K562 (cell line): ENCODE results near the gene GPR157. TPM values are rescaled to one million over a fixed set of nuclear protein-coding genes. Genes with fewer than 3 reads are reported as not detected.

Experiments used
- ATF1 ChIP-seq, 2 experiments: fragments of 450-650 bp in 1 of 2; IDR thresholded peaks; 2 replicates each; pipeline ENCODE4 v1.6.1; 2016; ENCODE audit warnings: missing compliant biosample characterization in 1 of 2, missing genetic modification characterization in 1 of 2
- BHLHE40 ChIP-seq: IDR thresholded peaks from 2 replicates; pipeline ENCODE4 v1.6.1; 2011; ENCODE audit warnings: low read length, improper control_type of control experiment
- KAT7 ChIP-seq: sonication (generic); formaldehyde crosslinking; IDR thresholded peaks from 2 replicates; pipeline ENCODE4 v1.8.0; 2022; ENCODE audit warnings: missing genetic modification reagents, mild to moderate bottlenecking, borderline replicate concordance
- polyA plus RNA-seq, 8 experiments: library from polyadenylated mRNA; depleted of rRNA in 4 of 8; stranded (reverse) in 5 of 8; unstranded in 3 of 8; fragments of >200 nt; fragmentation: Nextera tagmentation in 2 of 8; fragmentation: Illumina TruSeq in 1 of 8; extraction: Ambion mirVana in 2 of 8; extraction: Trizol in 1 of 8; gene quantifications; 2 replicates each; pipeline versions ENCODE4 v1.2.1 to v1.2.3, GENCODE V29; 2011 to 2014; ENCODE audit warnings: inconsistent platforms in 1 of 8, missing spikeins in 1 of 8
- total RNA-seq, 7 experiments: library from RNA; depleted of rRNA in 6 of 7; stranded (reverse); fragments of >200 nt in 6 of 7; fragmentation: Illumina TruSeq in 2 of 7; extraction: Trizol in 2 of 7; gene quantifications; 2 replicates each; pipeline versions ENCODE4 v1.2.1 to v1.2.3, GENCODE V29; 2011 to 2021; ENCODE audit warnings: low replicate concordance in 1 of 7
- TF ChIP-seq, protein P1 (sequence below): fragments of 450-650 bp; formaldehyde crosslinking; IDR thresholded peaks from 2 replicates; pipeline ENCODE4 v1.4.0; 2020; ENCODE audit warnings: mild to moderate bottlenecking, mixed read lengths
- TF ChIP-seq, protein P2 (sequence below), 2 experiments: fragments of 450-650 bp; IDR thresholded peaks; 2 replicates each; pipeline ENCODE4 v1.6.1; 2018; ENCODE audit warnings: mild to moderate bottlenecking in 2 of 2, low read depth in 1 of 2; ENCODE audit not compliant: partially characterized antibody in 2 of 2
- TF ChIP-seq, protein P3 (sequence below): sonication (generic); formaldehyde crosslinking; IDR thresholded peaks from 2 replicates; pipeline ENCODE4 v1.5.0; 2020; ENCODE audit warnings: missing genetic modification reagents
- TF ChIP-seq, protein P4 (sequence below): sonication (generic); formaldehyde crosslinking; IDR thresholded peaks from 2 replicates; pipeline ENCODE4 v1.9.0; 2022; ENCODE audit warnings: mild to moderate bottlenecking, missing genetic modification reagents

The GPR157 gene
- total and polyA plus RNA-seq, 9 of the 15 experiments (the other 6 are each of a cell fraction or from before 2014, with no cell fraction given) = 0.01 to 0.18 (median 0.04) TPM; not detected in 4

DNA sequence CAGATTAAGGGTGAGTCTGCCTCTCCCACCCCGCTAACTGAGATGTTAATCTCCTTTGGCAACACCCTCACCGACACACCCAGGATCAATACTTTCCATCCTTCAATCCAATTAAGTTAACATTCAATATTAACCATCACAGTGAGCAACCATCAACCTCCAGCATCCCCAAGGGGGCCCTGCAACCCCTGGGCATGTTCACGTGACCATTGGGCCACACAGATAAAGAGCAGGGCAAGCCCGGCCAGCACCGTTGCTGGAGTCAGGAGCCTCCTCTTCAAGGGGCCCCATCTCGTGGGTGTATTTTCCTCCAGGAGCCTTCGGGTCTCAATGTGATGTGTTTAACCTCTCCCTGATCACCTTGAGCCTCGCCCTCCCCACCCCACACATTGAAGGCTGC, 8.0 kb upstream of the GPR157 start (continued):
- TF ChIP-seq, protein P1, sequence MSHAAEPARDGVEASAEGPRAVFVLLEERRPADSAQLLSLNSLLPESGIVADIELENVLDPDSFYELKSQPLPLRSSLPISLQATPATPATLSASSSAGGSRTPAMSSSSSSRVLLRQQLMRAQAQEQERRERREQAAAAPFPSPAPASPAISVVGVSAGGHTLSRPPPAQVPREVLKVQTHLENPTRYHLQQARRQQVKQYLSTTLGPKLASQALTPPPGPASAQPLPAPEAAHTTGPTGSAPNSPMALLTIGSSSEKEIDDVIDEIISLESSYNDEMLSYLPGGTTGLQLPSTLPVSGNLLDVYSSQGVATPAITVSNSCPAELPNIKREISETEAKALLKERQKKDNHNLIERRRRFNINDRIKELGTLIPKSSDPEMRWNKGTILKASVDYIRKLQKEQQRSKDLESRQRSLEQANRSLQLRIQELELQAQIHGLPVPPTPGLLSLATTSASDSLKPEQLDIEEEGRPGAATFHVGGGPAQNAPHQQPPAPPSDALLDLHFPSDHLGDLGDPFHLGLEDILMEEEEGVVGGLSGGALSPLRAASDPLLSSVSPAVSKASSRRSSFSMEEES (CRISPR knock-in tag) = 0 out of 2 replicates have a peak, but pooled peaks have one; percentile 12
- TF ChIP-seq, protein P2, sequence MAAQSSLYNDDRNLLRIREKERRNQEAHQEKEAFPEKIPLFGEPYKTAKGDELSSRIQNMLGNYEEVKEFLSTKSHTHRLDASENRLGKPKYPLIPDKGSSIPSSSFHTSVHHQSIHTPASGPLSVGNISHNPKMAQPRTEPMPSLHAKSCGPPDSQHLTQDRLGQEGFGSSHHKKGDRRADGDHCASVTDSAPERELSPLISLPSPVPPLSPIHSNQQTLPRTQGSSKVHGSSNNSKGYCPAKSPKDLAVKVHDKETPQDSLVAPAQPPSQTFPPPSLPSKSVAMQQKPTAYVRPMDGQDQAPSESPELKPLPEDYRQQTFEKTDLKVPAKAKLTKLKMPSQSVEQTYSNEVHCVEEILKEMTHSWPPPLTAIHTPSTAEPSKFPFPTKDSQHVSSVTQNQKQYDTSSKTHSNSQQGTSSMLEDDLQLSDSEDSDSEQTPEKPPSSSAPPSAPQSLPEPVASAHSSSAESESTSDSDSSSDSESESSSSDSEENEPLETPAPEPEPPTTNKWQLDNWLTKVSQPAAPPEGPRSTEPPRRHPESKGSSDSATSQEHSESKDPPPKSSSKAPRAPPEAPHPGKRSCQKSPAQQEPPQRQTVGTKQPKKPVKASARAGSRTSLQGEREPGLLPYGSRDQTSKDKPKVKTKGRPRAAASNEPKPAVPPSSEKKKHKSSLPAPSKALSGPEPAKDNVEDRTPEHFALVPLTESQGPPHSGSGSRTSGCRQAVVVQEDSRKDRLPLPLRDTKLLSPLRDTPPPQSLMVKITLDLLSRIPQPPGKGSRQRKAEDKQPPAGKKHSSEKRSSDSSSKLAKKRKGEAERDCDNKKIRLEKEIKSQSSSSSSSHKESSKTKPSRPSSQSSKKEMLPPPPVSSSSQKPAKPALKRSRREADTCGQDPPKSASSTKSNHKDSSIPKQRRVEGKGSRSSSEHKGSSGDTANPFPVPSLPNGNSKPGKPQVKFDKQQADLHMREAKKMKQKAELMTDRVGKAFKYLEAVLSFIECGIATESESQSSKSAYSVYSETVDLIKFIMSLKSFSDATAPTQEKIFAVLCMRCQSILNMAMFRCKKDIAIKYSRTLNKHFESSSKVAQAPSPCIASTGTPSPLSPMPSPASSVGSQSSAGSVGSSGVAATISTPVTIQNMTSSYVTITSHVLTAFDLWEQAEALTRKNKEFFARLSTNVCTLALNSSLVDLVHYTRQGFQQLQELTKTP (IDR thresholded peaks at IDR 0.05; ENCODE audit: low read depth in 1 of 2, partially characterized antibody in 2 of 2) = no peak
- TF ChIP-seq, protein P3, sequence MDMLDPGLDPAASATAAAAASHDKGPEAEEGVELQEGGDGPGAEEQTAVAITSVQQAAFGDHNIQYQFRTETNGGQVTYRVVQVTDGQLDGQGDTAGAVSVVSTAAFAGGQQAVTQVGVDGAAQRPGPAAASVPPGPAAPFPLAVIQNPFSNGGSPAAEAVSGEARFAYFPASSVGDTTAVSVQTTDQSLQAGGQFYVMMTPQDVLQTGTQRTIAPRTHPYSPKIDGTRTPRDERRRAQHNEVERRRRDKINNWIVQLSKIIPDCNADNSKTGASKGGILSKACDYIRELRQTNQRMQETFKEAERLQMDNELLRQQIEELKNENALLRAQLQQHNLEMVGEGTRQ (CRISPR knock-in tag) = peak; percentile 69
- TF ChIP-seq ATF1 (CRISPR knock-in tag; IDR thresholded peaks at IDR 0.05) (no peak), ATF1 (tag; IDR thresholded peaks at IDR 0.05) (no peak), KAT7 (CRISPR knock-in tag) (no peak), BHLHE40 (peak; percentile 55)
- TF ChIP-seq, protein P4, sequence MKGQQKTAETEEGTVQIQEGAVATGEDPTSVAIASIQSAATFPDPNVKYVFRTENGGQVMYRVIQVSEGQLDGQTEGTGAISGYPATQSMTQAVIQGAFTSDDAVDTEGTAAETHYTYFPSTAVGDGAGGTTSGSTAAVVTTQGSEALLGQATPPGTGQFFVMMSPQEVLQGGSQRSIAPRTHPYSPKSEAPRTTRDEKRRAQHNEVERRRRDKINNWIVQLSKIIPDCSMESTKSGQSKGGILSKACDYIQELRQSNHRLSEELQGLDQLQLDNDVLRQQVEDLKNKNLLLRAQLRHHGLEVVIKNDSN (CRISPR knock-in tag) = peak; percentile 62
